VCaP (cell line): ENCODE measurements around the gene ROPN1L.
A peak's percentile ranks its signal among the peaks of the same experiment; 100 is the strongest.

Experiments used
- H3K27ac ChIP-seq: fragments of 450-650 bp; 2 replicates; pipeline ENCODE4 v1.5.1; 2017
- CTCF ChIP-seq: fragments of 450-650 bp; conservative IDR thresholded peaks from 2 replicates; pipeline ENCODE4 v1.5.1; 2017; ENCODE audit warnings: mild to moderate bottlenecking, moderate library complexity

ROPN1L gene

GRCh38 chr5:10441992-10442435, 335 bp downstream of the ROPN1L start:
- no peak for TF ChIP-seq CTCF
- H3K27ac ChIP-seq = peak overlapping the region; percentile 64

GRCh38 chr5:10442576-10442975, 897 bp downstream of the ROPN1L start:
- peak overlapping the region; percentile 64 for H3K27ac ChIP-seq
- no peak for TF ChIP-seq CTCF

- H3K27ac ChIP-seq = no peak overlapping the region
- no peak for TF ChIP-seq CTCF
These were observed 3.7 kb downstream of the ROPN1L start for GRCh38 chr5:10445352-10445751.

DNA sequence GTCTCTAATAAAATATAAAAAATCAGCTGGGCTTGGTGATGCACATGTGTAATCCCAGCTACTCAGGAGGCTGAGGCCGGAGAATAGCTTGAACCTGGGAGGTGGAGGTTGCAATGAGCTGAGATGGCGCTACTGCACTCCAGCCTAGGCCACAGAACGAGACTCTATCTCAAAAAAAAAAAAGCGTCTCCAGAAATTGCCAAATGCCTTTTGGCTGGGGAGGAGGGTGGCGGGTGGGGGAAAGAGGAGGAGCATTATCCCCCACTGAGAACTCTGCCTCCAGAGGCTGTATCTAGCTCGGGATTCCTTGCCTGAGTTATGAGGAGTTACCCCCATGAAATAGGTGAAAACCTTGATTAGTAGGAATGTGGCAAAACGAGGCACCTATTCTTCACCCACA, 4.8 kb downstream of the ROPN1L start:
- no peak for TF ChIP-seq CTCF
- no peak overlapping the region for H3K27ac ChIP-seq

DNA sequence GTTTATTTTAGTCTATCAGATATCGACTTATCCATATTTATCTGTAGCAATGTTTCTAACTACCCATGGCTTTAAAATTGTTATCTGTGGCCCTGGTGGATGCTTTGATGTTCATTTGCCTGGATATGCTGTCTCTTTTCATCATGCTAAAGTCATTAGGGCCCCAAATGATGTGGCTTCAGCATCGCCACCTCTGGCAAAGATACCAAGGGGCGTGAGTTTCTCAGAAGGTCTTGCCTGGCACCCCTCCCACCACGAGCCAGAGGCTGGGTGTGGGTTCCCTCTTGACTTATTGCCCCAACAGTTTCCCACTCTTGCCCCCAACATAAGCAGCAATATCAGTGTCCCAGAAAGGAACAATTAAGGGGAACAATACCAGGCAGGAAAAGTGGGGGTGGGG, 5.4 kb downstream of the ROPN1L start:
- H3K27ac ChIP-seq = no peak overlapping the region
- TF ChIP-seq CTCF = no peak

- no peak for TF ChIP-seq CTCF
These were observed 7.2 kb downstream of the ROPN1L start for GRCh38 chr5:10448754-10449360.

GRCh38 chr5:10451137-10451824, 9.6 kb downstream of the ROPN1L start:
- TF ChIP-seq CTCF = no peak

More at GRCh38 chr5:10448754-10449360, 7.2 kb downstream of the ROPN1L start:
- H3K27ac ChIP-seq = no peak overlapping the region

More at GRCh38 chr5:10451137-10451824, 9.6 kb downstream of the ROPN1L start:
- H3K27ac ChIP-seq = no peak overlapping the region
